ENCODE data around the gene PLEKHM3.

GRCh38 chr2:208064220-208064961, 39.1 kb upstream of the PLEKHM3 start:
- TF ChIP-seq, protein P1, sequence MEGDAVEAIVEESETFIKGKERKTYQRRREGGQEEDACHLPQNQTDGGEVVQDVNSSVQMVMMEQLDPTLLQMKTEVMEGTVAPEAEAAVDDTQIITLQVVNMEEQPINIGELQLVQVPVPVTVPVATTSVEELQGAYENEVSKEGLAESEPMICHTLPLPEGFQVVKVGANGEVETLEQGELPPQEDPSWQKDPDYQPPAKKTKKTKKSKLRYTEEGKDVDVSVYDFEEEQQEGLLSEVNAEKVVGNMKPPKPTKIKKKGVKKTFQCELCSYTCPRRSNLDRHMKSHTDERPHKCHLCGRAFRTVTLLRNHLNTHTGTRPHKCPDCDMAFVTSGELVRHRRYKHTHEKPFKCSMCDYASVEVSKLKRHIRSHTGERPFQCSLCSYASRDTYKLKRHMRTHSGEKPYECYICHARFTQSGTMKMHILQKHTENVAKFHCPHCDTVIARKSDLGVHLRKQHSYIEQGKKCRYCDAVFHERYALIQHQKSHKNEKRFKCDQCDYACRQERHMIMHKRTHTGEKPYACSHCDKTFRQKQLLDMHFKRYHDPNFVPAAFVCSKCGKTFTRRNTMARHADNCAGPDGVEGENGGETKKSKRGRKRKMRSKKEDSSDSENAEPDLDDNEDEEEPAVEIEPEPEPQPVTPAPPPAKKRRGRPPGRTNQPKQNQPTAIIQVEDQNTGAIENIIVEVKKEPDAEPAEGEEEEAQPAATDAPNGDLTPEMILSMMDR (IDR thresholded peaks at IDR 0.05; ENCODE audit: low read depth, low read length, missing input control) = no peak
- TF ChIP-seq, protein P2, sequence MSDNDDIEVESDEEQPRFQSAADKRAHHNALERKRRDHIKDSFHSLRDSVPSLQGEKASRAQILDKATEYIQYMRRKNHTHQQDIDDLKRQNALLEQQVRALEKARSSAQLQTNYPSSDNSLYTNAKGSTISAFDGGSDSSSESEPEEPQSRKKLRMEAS (IDR thresholded peaks at IDR 0.05) = no peak
- no peak for TF ChIP-seq EGR1 (IDR thresholded peaks at IDR 0.05; ENCODE audit: low read depth in 2 of 2)
- TF ChIP-seq TAF1 (conservative IDR thresholded peaks at IDR 0.05) = no peak
- TF ChIP-seq, protein P3, sequence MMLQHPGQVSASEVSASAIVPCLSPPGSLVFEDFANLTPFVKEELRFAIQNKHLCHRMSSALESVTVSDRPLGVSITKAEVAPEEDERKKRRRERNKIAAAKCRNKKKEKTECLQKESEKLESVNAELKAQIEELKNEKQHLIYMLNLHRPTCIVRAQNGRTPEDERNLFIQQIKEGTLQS (IDR thresholded peaks at IDR 0.05) = no peak
- TF ChIP-seq, protein P4, sequence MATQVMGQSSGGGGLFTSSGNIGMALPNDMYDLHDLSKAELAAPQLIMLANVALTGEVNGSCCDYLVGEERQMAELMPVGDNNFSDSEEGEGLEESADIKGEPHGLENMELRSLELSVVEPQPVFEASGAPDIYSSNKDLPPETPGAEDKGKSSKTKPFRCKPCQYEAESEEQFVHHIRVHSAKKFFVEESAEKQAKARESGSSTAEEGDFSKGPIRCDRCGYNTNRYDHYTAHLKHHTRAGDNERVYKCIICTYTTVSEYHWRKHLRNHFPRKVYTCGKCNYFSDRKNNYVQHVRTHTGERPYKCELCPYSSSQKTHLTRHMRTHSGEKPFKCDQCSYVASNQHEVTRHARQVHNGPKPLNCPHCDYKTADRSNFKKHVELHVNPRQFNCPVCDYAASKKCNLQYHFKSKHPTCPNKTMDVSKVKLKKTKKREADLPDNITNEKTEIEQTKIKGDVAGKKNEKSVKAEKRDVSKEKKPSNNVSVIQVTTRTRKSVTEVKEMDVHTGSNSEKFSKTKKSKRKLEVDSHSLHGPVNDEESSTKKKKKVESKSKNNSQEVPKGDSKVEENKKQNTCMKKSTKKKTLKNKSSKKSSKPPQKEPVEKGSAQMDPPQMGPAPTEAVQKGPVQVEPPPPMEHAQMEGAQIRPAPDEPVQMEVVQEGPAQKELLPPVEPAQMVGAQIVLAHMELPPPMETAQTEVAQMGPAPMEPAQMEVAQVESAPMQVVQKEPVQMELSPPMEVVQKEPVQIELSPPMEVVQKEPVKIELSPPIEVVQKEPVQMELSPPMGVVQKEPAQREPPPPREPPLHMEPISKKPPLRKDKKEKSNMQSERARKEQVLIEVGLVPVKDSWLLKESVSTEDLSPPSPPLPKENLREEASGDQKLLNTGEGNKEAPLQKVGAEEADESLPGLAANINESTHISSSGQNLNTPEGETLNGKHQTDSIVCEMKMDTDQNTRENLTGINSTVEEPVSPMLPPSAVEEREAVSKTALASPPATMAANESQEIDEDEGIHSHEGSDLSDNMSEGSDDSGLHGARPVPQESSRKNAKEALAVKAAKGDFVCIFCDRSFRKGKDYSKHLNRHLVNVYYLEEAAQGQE (IDR thresholded peaks at IDR 0.05) = no peak
- TF ChIP-seq RXRA (IDR thresholded peaks at IDR 0.05) = no peak
- no peak for TF ChIP-seq RAD21 (IDR thresholded peaks at IDR 0.05)
- no peak for TF ChIP-seq ZBTB33 (IDR thresholded peaks at IDR 0.05)
- TF ChIP-seq GABPA (IDR thresholded peaks at IDR 0.05 in 1 of 2, conservative IDR thresholded peaks at IDR 0.05 in 1 of 2) = no peak
- no peak for TF ChIP-seq NR2F2 (IDR thresholded peaks at IDR 0.05)
- TF ChIP-seq YY1 (IDR thresholded peaks at IDR 0.05) = no peak

Data from liver (tissue), 3 donors.